ENCODE data around the gene LEFTY1.

DNA sequence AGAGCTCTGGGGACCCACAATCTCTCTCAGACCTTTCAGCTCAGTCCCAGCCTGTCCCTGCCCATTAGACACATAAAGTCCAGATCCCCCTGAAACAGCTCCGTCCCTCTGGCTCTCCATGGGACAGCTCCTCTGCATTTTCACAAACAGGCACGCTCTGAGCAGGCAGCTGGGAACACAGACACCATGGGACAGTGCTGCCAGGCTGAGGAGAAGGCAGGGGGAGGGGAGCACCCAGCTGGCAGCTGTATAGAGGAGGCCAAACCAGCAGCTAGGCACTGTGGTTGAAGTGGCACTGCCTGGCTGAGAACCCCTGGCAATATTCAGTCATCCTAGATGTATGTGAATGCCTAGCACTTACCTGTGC, 8.7 kb downstream of the LEFTY1 start:
- TF ChIP-seq POLR2A (IDR thresholded peaks at IDR 0.05): no peak
- no peak for TF ChIP-seq CTCF (IDR thresholded peaks at IDR 0.05)
